ENCODE results near the gene MAMDC2. TPM values are rescaled to one million over a fixed set of nuclear protein-coding genes. Genes with fewer than 3 reads are reported as not detected.

Gene MAMDC2
- total RNA-seq, 4 donors from 2014 or later: 8.9 to 24.7 (median 17.4) TPM

DNA sequence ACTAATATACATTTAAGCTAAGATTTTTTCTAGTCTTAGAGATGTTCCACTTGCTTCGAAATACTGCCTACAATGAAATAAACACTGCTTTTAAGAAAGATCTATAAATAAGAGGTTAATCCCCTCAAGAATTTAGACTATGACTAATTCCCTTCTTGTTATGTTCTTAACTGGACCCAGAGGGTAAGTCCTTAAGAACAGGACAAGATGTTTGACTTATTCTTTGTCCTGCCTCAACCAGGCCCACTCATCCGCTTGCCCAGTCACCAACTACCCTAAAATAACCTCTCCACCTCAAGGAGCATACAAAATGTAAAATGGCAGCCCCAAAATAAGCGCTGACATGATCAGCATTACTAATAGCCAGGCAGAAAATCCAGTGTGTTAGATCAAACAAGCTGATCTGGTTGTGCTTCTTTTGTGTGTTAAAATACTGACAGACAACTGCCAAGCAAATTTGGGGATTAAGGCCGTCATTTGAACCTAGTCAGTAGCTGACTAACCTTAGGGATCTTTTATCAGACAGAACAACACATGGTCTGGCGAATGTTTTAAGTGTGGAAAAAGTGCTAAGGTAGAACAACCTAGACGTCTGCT, 121.5 kb downstream of the MAMDC2 start:
- no peak for DNase-seq
- Histone ChIP-seq H3K4me3 (no peak overlapping the region), H3K9me3 (no peaks in the 10 kb centered on the region), H3K4me1 (no peaks in the 10 kb centered on the region), H3K36me3 (peaks cover 0 to 6% (median 0%) of the 10 kb centered on the region in 3 donors), H3K27me3 (no peaks in the 10 kb centered on the region), H3K27ac (no peak overlapping the region)
- TF ChIP-seq, protein P1, sequence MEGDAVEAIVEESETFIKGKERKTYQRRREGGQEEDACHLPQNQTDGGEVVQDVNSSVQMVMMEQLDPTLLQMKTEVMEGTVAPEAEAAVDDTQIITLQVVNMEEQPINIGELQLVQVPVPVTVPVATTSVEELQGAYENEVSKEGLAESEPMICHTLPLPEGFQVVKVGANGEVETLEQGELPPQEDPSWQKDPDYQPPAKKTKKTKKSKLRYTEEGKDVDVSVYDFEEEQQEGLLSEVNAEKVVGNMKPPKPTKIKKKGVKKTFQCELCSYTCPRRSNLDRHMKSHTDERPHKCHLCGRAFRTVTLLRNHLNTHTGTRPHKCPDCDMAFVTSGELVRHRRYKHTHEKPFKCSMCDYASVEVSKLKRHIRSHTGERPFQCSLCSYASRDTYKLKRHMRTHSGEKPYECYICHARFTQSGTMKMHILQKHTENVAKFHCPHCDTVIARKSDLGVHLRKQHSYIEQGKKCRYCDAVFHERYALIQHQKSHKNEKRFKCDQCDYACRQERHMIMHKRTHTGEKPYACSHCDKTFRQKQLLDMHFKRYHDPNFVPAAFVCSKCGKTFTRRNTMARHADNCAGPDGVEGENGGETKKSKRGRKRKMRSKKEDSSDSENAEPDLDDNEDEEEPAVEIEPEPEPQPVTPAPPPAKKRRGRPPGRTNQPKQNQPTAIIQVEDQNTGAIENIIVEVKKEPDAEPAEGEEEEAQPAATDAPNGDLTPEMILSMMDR (IDR thresholded peaks at IDR 0.05): no peak
- no peak for TF ChIP-seq POLR2A (IDR thresholded peaks at IDR 0.05)

DNA sequence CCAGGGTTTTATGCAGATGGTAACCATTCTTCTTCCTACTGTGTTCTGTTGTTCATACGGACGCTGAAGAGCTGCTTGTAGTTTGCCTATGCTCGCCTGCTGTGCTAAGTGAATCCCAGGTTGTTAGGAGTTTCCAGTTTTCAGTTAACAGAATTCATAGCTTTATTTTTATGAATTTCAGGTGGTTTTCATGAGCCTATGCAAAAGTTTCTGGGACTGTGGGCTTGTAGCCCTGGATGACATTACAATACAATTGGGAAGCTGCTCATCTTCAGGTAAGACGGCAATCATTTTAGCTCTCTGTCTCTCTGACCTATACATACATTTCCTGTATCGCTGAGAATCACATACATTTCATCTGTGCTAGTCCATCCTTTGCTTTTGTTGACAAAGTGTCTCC, 124.9 kb downstream of the MAMDC2 start:
- no peak for DNase-seq
- Histone ChIP-seq H3K27ac (no peak overlapping the region), H3K4me1 (no peaks in the 10 kb centered on the region), H3K27me3 (no peaks in the 10 kb centered on the region), H3K36me3 (peaks cover 0 to 20% (median 0%) of the 10 kb centered on the region in 3 donors), H3K9me3 (no peaks in the 10 kb centered on the region), H3K4me3 (no peak overlapping the region)
- no peak for TF ChIP-seq POLR2A (IDR thresholded peaks at IDR 0.05)
- TF ChIP-seq, protein P1 (IDR thresholded peaks at IDR 0.05): no peak

DNA sequence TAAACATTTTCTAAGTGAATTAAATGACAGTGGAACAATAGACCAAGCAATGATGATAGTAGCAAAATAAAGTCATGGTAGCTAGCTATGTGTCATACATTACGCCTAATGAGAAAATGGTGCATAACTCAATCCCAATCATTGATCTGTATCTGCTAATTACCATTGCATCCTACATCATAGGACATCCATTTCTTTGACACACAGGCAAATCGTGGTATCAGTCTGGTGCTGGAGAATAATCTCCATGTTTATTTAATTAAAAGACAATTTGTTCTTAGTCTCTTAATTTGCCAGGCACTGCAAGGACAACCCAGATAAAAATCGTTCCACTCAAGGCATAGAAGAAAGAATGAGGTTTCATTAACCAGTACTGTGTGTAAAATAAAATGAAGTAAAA, 125.6 kb downstream of the MAMDC2 start:
- TF ChIP-seq POLR2A (IDR thresholded peaks at IDR 0.05): no peak
- TF ChIP-seq, protein P1 (IDR thresholded peaks at IDR 0.05): no peak

DNA sequence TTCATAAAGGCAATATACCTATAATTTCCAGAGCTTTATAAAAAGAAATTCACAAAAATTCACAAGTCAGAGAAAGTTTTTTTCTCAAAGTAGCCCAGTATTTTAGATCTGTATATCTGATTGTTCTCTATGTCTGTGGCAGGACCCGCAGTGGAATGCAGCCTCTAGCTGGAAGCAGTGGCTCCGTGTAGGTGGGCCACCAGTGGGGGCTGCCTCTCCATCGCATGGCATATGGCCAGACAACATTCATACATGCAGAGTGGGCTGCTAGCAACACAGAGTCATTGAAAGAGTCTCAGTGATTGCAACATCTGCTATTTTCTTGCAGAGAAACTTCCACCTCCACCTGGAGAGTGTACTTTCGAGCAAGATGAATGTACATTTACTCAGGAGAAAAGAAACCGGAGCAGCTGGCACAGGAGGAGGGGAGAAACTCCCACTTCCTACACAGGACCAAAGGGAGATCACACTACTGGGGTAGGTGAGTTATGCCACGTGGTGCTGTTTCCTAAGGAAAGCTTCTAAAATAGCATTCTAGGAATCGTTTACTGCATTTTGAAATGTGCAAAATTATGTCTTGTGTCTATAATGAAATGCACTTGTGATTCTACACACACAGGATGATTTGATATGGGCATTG, 126.6 kb downstream of the MAMDC2 start:
- TF ChIP-seq, protein P1 (IDR thresholded peaks at IDR 0.05): no peak
- TF ChIP-seq POLR2A (IDR thresholded peaks at IDR 0.05): no peak
- H3K27ac ChIP-seq: no peak overlapping the region
- no peak for DNase-seq
- H3K4me3 ChIP-seq: no peak overlapping the region
- H3K4me1 ChIP-seq: no peaks in the 10 kb centered on the region
- no peaks in the 10 kb centered on the region for H3K9me3 ChIP-seq
- H3K36me3 ChIP-seq: peaks cover 0 to 20% (median 0%) of the 10 kb centered on the region in 3 donors
- H3K27me3 ChIP-seq: no peaks in the 10 kb centered on the region

More for the DNA sequence above, 125.6 kb downstream of the MAMDC2 start:
- no peaks in the 10 kb centered on the region for H3K4me1 ChIP-seq
- no peaks in the 10 kb centered on the region for H3K27me3 ChIP-seq
- H3K4me3 ChIP-seq: no peak overlapping the region
- H3K27ac ChIP-seq: no peak overlapping the region
- no peaks in the 10 kb centered on the region for H3K9me3 ChIP-seq
- peaks cover 0 to 20% (median 0%) of the 10 kb centered on the region in 3 donors for H3K36me3 ChIP-seq
- DNase-seq: no peak

DNA sequence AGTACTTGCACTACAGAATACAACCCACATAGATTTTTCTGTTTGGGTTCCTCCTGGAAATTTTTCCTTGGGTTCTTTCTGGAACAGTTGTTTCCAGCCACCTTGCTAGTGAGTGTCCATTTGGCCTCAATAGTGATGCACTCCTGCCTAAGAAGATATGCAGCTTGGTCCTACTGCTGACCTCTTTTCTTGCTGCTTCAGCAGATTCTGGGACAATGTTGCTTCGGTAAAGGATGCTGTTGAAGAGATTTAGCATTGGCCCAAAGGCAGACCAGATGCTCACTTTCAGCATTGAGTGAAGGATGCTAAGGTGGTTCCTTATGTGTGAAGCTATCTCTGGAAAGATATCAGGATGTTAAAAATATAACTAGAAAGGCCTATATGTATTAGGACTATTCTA, 128.9 kb downstream of the MAMDC2 start:
- no peak overlapping the region for H3K4me3 ChIP-seq
- no peak overlapping the region for H3K27ac ChIP-seq
- no peaks in the 10 kb centered on the region for H3K4me1 ChIP-seq
- H3K36me3 ChIP-seq: peaks cover 0 to 20% (median 0%) of the 10 kb centered on the region in 3 donors
- H3K27me3 ChIP-seq: no peaks in the 10 kb centered on the region
- no peaks in the 10 kb centered on the region for H3K9me3 ChIP-seq
- no peak for DNase-seq
- TF ChIP-seq, protein P1 (IDR thresholded peaks at IDR 0.05): no peak
- TF ChIP-seq POLR2A (IDR thresholded peaks at IDR 0.05): no peak

Data from Peyer's patch (tissue), 4 donors.